Stimulated activated CD8-positive, alpha-beta memory T cell treated with anti-CD3 and anti-CD28 coated beads, Interleukin-12 subunit alpha, Interleukin-12 subunit beta, amount 100 ng/mL, for 4 hours (primary cell): ENCODE data around the gene PPP3R2.
"Not testable (repeated sequence)": the region's sequence is repeated elsewhere in the genome, so short reads cannot be mapped to it uniquely, and the experiment has no call there.

Experiments used
- DNase-seq: peaks from one replicate; pipeline ENCODE4 v3.0.0-alpha.2; 2020; ENCODE audit warnings: low read depth

Gene PPP3R2

DNA sequence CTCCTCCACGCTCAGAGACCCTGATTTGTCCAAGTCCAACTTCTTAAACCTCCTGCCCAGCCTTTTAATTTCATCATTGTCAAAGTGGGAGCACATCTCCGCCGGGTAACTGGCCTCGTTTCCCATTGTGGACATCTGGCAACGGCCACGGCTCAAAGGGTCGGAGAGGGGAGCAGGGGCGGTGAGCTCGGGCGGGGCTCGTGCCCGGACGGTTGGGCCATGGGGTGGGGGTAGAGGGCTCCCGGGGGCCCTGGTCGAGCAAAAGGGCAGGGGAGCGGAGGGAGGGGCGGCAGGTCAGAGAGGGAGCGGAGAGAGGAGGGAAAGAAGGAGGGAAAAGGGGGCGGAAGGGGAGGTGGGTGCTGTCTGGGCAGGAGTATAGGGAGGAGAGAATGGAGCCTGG, at the start of gene PPP3R2:
TSS of gene PPP3R2 (minus strand) at position 174 of the 400 bp plus-strand sequence. CDS start at position 126, 48 bp downstream.
- DNase-seq, result no peak

DNA sequence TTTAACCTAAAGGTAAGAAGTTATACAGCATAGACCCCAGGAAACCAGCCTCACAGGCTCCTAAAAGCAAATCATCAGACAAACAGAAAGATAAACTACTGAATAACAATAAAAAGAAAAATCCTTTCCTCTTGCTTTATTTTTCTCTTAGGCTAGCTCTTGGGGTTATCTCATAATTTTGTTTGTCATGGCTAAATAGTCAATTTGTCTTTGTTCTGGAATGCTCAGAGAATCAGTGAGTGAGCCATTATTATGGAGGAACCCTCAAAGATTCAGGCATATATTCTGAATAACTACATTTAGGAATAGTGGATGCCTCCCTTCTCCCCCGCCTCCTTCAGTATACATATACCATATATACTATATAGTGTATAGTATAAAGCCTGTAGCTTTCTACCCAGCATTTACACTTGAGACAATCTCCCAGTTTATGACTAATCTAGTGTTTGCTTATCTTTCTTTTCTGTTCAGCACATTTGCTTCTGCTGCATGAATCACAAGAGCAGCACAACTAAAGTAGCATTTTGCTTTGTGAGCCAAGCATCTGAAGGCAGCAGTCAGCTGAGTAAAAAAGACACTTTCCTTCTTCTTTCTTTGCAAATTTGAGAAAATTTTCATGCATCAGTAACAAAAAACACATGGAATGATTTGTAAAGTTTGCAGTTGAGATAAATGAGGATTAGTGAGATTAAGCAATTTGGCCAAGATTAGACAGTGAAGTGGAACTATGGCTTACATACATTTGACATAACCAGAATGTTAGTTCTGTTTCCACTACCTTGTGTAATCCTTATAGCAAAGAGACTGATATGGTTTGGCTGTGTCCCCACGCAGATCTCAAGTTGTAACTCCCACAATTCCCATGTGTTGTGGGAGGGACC, 45.3 kb upstream of the PPP3R2 start:
- no peak for DNase-seq

DNA sequence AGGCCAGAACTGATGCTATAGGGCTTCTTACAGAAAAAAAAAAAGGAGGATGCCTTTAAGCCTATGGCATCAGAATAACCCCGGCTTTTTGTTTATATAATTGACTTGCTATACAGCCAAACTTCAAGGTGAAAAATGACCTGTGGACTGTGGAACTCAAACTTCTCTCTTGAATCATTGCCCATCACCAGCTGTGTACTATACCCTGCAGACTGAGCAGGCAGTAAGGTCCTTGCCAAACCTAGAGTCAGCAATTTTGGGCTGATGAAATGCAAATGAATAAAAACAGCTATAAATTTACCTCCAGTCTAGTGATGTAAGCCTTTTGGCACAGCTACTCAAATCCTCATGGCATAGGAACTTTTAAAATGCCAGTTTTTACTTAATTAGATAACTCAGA, 44.5 kb upstream of the PPP3R2 start:
- no peak for DNase-seq

DNA sequence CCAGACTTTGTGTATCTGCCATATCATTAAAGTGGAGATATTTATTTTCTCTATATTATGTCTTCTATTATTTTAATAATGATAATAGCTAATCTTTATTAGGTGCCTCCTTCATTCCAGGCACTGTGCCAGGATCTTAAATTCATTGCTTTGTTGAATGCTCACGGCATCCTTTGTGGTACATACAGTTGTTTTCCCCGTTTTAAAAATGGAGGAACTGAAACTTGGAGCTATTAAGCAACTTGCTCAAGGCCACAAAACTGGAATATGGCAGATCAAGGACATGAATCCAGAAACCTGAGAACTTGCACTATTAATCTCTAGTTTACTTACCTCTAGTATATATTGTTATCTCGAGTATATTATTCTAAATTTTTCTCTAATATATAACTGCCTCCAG, 41.5 kb upstream of the PPP3R2 start:
- no peak for DNase-seq

- DNase-seq, result no peak
Observed at GRCh38 chr9:101635473-101635872, 40.7 kb upstream of the PPP3R2 start.

DNA sequence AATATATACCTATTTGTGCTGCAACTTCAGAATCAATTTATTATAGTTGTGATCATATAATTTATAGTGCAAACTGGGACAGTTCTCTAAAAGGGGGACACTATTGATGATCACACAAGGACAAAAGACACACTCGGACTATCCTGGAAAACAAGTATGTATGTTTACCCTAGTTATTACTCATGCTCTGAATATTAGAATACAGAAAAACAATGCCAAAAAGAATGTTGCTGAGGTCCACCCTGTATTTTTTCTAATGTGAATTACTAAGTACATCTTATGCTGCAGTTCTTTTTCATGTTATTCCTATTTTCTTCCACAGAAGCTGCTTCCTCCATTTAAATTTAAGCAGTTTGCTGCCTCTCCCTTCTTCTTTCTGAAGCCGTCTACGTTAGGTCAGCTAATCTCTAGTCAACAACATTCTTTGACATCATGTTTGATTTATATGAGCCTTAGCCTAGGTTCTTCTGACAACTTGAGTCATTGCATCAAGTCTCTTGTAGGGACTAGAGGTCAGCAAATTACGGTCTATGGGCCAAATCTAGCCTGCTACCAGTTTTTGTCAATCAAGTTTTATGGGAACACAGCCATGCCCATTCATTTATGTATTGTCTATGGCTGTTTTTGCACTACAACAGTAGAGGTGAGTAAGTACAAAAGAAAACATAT, 40.1 kb upstream of the PPP3R2 start:
- DNase-seq, result no peak

DNA sequence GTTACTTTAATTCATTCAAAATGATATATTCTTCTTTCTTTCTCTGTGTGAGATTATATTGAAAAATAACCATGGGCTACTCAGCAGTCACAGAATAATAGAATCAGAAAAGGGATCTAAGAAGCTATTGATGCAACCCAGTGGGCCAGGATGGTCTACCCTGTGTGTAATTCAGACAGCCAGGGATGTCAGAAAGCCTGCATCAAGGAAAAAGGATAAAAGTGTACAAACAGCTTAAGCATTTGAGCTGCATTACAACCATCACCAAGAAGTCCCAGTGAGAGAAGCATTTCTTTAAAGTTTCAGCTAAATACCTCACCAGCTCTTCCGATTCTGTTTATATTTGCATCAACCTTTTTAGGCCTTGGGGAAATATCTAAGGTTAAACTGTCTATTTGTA, 37.8 kb upstream of the PPP3R2 start:
- no peak for DNase-seq

GRCh38 chr9:101631892-101632291, 37.1 kb upstream of the PPP3R2 start:
- DNase-seq, result no peak

GRCh38 chr9:101629636-101630035, 34.9 kb upstream of the PPP3R2 start:
- no peak for DNase-seq

- no peak for DNase-seq
Observed at GRCh38 chr9:101628173-101628572, 33.4 kb upstream of the PPP3R2 start.

- DNase-seq, result no peak
Observed at GRCh38 chr9:101626295-101626694, 31.5 kb upstream of the PPP3R2 start.

GRCh38 chr9:101625876-101626275, 31.1 kb upstream of the PPP3R2 start:
- DNase-seq, result no peak

DNA sequence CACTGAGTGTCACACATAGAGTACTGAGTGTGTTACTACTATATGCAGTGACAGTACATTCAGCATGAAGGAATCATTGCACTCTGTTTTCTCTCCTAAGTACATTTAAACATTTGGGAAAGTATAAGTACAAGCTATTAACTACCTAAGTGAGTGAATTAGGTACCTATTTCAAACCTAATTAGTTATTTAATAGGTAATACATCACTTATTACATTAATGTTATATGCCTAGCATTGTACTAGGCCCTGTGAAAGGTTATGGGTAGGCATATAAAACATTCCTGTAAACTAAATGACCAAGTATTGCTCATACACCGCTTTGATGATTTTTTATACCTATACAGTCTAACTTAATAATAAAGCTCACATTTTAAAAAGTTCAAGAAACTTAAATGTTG, 25.7 kb upstream of the PPP3R2 start:
- no peak for DNase-seq

GRCh38 chr9:101618698-101619097, 23.9 kb upstream of the PPP3R2 start:
- no peak for DNase-seq

DNA sequence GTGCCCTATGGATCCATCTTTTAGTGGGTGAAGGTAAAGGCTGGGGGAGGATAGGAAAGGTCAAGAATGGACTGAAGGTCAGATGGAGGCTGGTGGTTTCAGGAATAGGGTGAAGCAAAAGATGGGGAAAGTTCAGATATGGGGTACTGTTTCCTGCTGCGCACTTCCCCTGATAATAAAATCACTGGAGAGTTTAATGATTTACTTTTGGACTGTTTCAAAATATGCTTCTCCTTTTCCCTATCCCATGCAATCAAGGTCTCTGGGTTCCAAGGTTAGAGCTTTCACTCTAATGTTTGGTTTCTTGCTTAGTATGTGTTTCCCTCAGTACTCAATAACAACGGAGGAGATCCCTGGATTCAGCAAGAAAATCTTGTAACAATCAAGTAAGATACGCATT, 10.8 kb upstream of the PPP3R2 start:
- DNase-seq, result no peak

- DNase-seq, result no peak
Observed at GRCh38 chr9:101604296-101604695, 9.5 kb upstream of the PPP3R2 start.

- no peak for DNase-seq
Observed at GRCh38 chr9:101601904-101602765, 7.4 kb upstream of the PPP3R2 start.

DNA sequence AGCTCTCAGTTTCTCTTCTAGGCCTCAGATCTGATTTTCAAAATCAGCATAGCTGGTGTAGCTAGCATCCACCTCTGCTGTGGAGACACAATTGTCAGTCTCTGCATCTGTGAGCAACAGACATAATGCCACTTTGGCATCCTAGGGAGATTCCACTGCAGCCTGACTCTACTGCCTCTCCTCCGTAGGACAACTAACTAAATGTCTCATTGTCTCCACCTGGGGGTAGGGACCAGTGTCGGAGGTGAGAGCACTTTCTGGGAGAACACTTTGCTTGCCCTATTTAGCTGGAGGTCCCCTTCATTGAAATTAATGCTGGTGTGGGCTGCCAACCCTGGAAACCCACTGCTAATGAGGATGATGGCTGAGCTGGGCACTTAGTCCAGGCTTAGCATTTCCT, 1.4 kb downstream of the PPP3R2 start:
- no peak for DNase-seq

DNA sequence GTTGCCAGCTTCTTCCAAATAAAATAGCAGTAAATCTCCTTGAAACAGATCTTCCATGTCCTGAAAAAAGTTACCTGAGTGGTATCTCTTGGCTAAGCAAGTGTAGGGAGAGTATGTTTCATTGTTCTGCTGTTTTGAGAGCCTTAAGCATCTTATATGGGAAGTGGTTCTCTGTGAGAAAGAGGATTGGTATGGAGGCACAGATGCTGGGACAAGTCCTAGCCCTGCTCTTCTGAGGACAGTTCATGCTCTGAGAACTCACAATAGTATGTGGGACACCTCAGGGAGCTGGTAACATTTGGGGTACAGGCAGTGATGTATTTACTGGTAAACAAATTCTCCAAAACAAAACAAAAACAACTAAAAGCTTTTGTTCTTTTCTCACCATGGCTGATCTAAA, 2.0 kb downstream of the PPP3R2 start:
- DNase-seq, result no peak

DNA sequence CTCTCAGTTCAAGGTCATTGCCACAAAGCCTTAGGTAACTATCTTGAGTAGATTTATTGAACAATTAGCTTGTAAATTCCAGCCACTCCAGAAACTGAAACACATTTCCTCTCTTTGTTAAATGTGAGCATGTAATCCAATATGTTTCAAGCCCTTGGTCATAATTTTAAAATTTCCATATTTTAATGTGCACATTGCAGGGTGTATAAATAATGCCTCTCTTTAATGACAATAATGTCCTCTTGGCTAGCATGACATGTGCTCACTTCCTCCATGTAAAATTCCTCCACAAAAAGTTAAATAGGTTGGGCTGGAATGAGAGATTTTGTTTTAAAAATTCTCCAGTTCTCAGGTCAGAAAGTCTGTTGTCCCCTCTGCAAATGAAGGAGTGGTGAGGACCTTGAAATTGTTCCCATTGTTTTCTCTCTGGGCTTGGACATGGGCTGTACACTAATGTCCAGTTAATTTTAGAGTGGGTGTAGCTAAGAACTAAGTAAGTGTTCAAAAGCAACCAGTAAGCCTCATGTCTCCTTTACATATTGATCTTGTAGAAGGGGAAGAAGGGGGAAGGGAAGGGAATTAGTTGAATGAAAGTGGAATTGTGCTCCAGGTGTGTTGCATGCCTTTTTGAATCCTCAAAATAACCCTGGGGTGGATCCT, 2.9 kb downstream of the PPP3R2 start:
- no peak for DNase-seq

DNA sequence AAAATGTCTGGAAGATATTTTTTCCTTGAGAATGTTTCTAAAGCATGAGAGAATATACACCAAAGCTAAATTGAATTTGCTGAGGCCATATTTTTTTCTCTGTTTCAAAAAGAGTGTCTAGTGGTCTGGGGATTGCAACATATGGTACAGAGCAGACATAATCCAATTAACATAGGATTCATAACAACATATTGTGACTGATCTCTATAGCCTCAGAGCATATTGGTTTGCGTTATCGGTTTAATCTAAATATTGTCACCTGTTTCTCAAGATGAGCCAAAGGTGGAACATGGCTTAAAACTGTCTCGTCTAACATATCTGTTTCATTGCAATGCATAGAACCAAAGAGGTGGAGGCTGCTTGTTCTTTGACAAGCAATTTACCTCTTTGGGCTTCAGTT, 3.9 kb downstream of the PPP3R2 start:
- no peak for DNase-seq

DNA sequence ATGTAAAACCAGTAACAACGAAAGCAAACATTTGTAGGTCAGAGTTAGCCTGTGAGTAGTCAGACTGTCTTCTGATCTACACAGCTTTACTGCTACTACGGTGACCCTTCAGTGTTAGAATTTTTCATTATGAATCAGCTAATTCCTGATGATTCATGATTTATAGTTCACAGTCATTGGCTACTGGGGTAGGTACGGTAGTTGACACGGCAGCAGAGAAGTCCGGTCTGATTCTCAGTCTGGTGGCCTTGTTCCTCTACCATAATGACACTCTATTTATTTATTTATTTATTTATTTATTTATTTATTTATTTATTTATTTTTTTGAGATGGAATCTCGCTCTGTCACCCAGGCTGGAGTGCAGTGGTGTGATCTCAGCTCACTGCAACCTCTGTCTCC, 4.7 kb downstream of the PPP3R2 start:
- DNase-seq, result not testable (repeated sequence)
